ENCODE measurements around the gene SH3BP1. TPM values are rescaled to one million over a fixed set of nuclear protein-coding genes. Genes with fewer than 3 reads are reported as not detected.

Gene SH3BP1
- total RNA-seq, 6 experiments from 2014 or later = 1.6 to 4.8 (median 2.8) TPM

DNA sequence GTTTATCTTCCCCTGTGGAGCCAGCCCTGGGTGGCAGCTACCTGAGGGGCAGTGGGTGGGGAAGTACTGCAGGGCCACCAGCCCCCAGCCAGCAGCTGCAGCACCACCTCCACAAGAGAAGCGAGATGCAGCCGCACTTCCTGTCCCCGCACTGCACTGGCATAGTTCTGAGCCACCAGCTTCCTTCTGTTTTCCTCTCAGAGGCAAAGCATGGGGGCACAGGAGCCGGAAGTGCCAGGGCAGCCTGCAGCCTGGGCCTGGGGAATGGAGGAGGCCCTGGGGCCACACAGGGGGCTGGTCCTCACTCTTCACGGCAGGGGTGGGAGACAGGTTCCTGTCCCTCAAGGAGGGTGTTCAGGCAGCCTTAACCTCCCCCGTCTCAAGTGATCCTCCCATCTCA, 11.9 kb upstream of the SH3BP1 start:
- no peak for TF ChIP-seq POLR2A (IDR thresholded peaks at IDR 0.05)
- TF ChIP-seq, protein P1, sequence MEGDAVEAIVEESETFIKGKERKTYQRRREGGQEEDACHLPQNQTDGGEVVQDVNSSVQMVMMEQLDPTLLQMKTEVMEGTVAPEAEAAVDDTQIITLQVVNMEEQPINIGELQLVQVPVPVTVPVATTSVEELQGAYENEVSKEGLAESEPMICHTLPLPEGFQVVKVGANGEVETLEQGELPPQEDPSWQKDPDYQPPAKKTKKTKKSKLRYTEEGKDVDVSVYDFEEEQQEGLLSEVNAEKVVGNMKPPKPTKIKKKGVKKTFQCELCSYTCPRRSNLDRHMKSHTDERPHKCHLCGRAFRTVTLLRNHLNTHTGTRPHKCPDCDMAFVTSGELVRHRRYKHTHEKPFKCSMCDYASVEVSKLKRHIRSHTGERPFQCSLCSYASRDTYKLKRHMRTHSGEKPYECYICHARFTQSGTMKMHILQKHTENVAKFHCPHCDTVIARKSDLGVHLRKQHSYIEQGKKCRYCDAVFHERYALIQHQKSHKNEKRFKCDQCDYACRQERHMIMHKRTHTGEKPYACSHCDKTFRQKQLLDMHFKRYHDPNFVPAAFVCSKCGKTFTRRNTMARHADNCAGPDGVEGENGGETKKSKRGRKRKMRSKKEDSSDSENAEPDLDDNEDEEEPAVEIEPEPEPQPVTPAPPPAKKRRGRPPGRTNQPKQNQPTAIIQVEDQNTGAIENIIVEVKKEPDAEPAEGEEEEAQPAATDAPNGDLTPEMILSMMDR (IDR thresholded peaks at IDR 0.05) = no peak
- ATAC-seq (no peak), DNase-seq (peak in 2 of 3 donors; percentile 26 to 54)
- H3K4me3 ChIP-seq = no peak overlapping the region
- peaks cover 2 to 46% (median 27%) of the 10 kb centered on the region in 4 donors for H3K4me1 ChIP-seq
- H3K36me3 ChIP-seq = peaks cover 0 to 5% (median 1%) of the 10 kb centered on the region in 4 donors
- H3K27ac ChIP-seq = no peak overlapping the region
- H3K9me3 ChIP-seq = no peaks in the 10 kb centered on the region
- no peaks in the 10 kb centered on the region for H3K27me3 ChIP-seq
- WGBS (ENCODE audit: insufficient coverage, low coverage, low lambda C conversion rate, missing lambda C conversion rate) = 33% methylated on average over 1 of the region's 6 CpGs
- intact Hi-C loops (cut with DNase I) = loop anchor here in 1 of 2 donors (10.0 kb wide), 1 partner anchor 47 kb away; the partner anchor contains the start of gene LGALS1

DNA sequence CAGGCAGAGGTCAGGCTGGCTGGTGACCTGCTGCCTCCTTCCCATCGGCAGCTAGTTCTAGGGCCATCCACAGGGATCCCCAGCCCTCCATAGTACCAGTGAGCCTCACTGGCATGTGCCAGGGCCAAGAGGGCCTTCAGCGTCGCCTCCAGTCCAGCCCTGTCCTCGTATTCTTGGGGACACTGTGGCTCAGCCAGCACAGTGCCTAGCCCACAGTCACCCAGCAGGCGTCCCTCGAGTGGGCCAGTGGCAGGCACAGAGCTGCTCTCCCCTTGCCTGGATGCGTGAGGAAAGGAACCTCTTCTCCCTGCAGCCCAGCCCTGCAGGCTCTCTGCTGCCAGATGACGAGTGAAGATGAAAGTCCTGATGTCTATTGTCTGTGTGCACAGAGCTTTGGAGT, 10.6 kb upstream of the SH3BP1 start:
- Histone ChIP-seq H3K9me3 (no peaks in the 10 kb centered on the region), H3K4me3 (no peak overlapping the region), H3K27ac (no peak overlapping the region), H3K4me1 (peaks cover 2 to 57% (median 27%) of the 10 kb centered on the region in 4 donors), H3K36me3 (peaks cover 0 to 5% (median 1%) of the 10 kb centered on the region in 4 donors), H3K27me3 (no peaks in the 10 kb centered on the region)
- WGBS (ENCODE audit: insufficient coverage, low coverage, low lambda C conversion rate, missing lambda C conversion rate) = 60% methylated on average over 3 of the region's 8 CpGs
- ATAC-seq = no peak
- TF ChIP-seq, protein P1 (IDR thresholded peaks at IDR 0.05) = no peak
- no peak for TF ChIP-seq POLR2A (IDR thresholded peaks at IDR 0.05)
- DNase-seq = peak in 2 of 3 donors; percentile 15 to 38
- intact Hi-C loops (cut with DNase I) = loop anchor here in 1 of 2 donors (10.0 kb wide), 1 partner anchor 46 kb away; the partner anchor contains the start of gene LGALS1

DNA sequence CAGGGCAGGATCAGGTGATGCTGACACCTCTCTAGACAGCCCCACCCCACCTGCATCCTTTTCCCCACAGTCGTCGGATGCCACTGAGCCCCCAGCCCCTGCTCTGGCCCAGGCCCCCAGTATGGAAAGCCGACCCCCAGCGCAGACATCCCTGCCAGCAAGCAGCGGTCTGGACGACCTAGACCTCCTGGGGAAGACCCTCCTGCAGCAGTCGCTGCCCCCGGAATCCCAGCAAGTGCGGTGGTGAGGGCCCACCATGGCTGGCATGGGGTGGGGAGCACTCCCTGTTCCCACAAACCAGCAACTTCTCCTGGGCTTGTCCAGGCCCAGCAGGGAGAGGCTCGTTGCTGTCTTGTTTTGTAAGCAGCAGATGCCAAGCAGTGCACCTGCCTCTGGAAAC, 9.5 kb upstream of the SH3BP1 start:
- peaks cover 0 to 5% (median 1%) of the 10 kb centered on the region in 4 donors for H3K36me3 ChIP-seq
- DNase-seq (peak in 1 of 3 donors; percentile 17), ATAC-seq (no peak)
- no peaks in the 10 kb centered on the region for H3K9me3 ChIP-seq
- H3K27me3 ChIP-seq = no peaks in the 10 kb centered on the region
- no CpG with 5 or more reads among the region's 10 CpGs for WGBS (ENCODE audit: insufficient coverage, low coverage, low lambda C conversion rate, missing lambda C conversion rate)
- peaks cover 2 to 63% (median 32%) of the 10 kb centered on the region in 4 donors for H3K4me1 ChIP-seq
- no peak overlapping the region for H3K27ac ChIP-seq
- TF ChIP-seq POLR2A (IDR thresholded peaks at IDR 0.05) = no peak
- TF ChIP-seq, protein P1 (IDR thresholded peaks at IDR 0.05) = no peak
- intact Hi-C loops (cut with DNase I) = loop anchor here in 1 of 2 donors (10.0 kb wide), 1 partner anchor 45 kb away; the partner anchor contains the start of gene LGALS1
- no peak overlapping the region for H3K4me3 ChIP-seq

DNA sequence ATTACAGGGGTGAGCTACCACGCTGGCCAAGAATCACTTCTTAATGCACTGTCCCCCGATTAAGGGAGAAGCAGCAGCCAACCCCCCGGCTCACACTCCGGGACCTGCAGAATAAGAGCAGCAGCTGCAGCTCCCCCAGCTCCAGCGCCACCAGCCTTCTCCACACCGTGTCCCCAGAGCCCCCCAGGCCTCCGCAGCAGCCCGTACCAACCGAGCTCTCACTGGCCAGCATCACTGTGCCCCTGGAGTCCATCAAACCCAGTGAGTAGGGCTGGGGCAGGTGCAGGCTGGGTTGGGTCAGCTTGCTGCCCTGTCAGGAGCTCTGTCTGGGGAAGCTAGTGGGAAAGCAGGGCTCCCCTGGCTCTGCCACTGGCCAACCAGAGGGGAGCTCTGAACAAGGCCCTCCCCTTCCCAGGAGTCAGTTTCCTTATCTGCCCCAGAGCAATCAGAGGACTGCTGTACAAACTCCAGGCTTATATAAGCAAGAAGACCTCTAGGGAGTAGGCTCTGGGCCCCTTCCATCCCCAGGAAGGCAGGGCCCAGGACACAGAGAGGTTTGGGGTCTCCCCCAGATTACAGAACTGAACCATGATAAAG, 8.5 kb upstream of the SH3BP1 start:
- Histone ChIP-seq H3K27ac (peak overlapping the region; percentile 26 to 59 (median 47)), H3K36me3 (peaks cover 0 to 5% (median 1%) of the 10 kb centered on the region in 4 donors), H3K4me1 (peaks cover 0 to 53% (median 27%) of the 10 kb centered on the region in 4 donors), H3K4me3 (no peak overlapping the region), H3K27me3 (no peaks in the 10 kb centered on the region), H3K9me3 (no peaks in the 10 kb centered on the region)
- ATAC-seq = no peak
- WGBS (ENCODE audit: insufficient coverage, low coverage, low lambda C conversion rate, missing lambda C conversion rate) = 86% methylated on average over 5 of the region's 9 CpGs
- peak in 2 of 3 donors; percentile 23 to 46 for DNase-seq
- TF ChIP-seq POLR2A (IDR thresholded peaks at IDR 0.05) = no peak
- TF ChIP-seq, protein P1 (IDR thresholded peaks at IDR 0.05) = no peak
- intact Hi-C loops (cut with DNase I) = no loop called here

Data from right lobe of liver (tissue), 6 donors.